GM21723 (cell line): ENCODE results near the gene PC.
"Not testable (repeated sequence)": the region's sequence is repeated elsewhere in the genome, so short reads cannot be mapped to it uniquely, and the experiment has no call there.

Experiments
- ATAC-seq: cut with Tn5 transposase; IDR thresholded peaks from one replicate; pipeline ENCODE4 v1.9.1; 2021; ENCODE audit warnings: mild to moderate bottlenecking, moderate library complexity; ENCODE audit not compliant: unreplicated experiment

The PC gene, protein sequence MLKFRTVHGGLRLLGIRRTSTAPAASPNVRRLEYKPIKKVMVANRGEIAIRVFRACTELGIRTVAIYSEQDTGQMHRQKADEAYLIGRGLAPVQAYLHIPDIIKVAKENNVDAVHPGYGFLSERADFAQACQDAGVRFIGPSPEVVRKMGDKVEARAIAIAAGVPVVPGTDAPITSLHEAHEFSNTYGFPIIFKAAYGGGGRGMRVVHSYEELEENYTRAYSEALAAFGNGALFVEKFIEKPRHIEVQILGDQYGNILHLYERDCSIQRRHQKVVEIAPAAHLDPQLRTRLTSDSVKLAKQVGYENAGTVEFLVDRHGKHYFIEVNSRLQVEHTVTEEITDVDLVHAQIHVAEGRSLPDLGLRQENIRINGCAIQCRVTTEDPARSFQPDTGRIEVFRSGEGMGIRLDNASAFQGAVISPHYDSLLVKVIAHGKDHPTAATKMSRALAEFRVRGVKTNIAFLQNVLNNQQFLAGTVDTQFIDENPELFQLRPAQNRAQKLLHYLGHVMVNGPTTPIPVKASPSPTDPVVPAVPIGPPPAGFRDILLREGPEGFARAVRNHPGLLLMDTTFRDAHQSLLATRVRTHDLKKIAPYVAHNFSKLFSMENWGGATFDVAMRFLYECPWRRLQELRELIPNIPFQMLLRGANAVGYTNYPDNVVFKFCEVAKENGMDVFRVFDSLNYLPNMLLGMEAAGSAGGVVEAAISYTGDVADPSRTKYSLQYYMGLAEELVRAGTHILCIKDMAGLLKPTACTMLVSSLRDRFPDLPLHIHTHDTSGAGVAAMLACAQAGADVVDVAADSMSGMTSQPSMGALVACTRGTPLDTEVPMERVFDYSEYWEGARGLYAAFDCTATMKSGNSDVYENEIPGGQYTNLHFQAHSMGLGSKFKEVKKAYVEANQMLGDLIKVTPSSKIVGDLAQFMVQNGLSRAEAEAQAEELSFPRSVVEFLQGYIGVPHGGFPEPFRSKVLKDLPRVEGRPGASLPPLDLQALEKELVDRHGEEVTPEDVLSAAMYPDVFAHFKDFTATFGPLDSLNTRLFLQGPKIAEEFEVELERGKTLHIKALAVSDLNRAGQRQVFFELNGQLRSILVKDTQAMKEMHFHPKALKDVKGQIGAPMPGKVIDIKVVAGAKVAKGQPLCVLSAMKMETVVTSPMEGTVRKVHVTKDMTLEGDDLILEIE

DNA sequence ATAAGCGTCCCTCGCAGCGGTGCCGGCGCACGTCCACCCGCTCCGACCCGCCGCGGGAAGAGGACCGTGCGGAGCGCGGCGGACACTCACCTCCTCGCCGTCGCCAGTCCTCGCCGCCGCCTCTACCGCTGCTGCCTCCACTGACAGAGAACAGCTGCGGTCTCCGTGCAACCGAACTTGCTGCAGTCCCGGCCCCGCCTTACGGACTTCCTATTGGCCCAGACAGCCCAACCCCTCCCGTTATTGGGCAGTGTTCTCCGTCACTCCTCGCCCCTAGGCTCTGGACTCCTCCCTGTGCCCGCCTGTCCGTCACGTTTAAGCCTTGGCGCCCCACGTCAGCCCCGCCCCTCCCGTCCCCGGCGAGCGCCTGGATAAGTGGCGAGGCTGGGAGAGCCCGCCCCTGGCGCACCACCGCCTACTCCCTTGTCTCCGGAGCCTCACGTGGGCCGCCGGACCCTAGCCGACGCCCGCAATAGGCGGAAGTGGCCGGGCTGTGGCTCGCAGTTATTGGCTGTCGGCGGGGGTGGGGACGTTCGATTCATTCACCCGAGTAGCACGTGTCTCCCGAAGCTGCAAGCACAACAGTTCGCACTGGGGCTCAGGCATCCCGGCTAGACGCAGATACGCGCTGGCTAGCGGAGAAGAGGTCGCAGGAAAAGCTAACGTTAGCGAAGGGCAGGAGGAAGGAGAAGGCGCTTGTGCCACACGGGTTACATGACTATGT lies at the start of gene PC:
Gene PC, minus strand, starts transcription at position 152 of the 724 bp plus-strand sequence. CDS start 86,224 bp downstream, outside the sequence.
- ATAC-seq: peak; percentile 97

DNA sequence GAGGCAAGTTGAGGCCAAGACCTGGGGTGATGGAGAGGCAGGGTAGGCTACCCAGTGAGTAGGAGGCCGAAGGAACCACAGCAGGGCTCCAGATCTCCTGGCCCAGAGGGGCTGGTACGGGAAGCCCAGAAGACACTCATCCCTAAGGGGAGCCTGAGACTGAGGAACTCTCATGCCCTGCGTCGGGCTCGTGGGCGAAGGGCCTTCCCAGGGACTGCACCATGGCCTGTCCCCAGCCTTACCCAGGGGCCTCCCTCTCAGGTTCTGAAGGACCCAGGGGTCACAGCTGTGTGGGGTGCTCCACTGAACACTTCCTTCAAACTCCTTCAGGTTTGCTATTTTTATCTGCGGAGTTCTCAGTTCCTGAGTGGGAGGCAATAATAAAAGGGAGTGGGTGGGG lies 48.9 kb upstream of the PC start:
- ATAC-seq: no peak

DNA sequence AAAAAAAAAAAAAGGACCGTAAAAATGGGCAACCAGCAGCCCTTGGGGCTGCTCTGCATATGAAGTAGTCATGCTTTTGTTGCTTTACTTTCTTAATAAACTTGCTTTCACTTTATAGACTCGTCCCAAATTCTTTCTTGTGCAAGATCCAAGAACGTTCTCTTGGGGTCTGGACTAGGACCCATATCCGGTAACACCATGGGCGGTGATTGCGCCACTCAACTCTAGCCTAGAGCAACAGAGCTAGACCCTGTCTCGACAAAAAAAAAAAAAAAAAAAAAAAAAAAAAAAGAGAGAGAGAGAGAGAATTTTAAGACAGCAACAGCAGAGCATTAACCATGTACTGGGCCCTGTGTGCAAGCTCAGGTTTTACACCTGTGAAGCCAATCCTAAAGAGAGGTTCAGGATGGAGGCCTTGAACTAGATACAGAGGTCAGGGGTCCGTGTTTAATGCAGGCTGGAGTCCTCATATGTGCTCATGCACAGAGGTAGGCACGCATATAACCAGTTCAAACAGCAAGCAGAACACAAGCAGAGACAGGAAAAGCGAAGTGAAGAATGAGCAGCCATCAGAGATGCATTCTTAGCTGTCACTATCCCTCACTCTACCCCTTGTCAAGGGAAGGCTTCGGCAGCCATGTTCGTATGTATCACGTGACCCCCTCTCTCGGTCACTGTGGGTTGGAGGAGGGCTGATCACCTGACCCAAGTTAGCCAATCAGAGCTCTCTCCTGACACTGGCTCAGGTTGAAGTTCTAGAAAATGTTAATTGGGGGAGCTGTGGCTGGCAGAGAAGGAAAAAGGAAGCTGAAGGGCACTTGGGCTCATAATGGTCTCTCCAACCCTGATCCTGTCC lies 48.1 kb upstream of the PC start:
- ATAC-seq: no peak

DNA sequence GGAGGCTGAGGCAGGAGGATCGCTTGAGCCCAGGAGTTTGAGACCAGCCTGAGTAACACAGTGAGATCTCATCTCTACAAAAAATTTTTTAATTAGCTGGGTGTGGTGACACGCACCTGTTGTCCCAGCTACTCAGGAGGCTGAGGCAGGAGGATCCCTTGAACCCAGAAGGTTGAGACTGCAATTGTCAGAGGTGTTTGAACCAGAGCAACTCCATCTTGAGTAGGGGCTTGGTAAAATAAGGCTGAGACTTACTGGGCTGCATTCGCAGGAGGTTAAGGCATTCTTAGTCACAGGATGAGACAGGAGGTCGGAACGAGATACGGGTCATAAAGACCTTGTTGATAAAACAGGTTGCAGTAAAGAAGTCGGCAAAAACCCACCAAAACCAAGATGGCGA lies 47.0 kb upstream of the PC start:
- not testable (repeated sequence) for ATAC-seq

GRCh38 chr11:67002921-67003411 lies 44.8 kb upstream of the PC start:
- no peak for ATAC-seq

- no peak for ATAC-seq
These were observed 44.2 kb upstream of the PC start for GRCh38 chr11:67002297-67002913.

GRCh38 chr11:67001332-67001731 lies 43.1 kb upstream of the PC start:
- no peak for ATAC-seq

- no peak for ATAC-seq
These were observed 41.4 kb upstream of the PC start for GRCh38 chr11:66999555-66999954.

GRCh38 chr11:66996609-66997273 lies 38.6 kb upstream of the PC start:
- no peak for ATAC-seq

DNA sequence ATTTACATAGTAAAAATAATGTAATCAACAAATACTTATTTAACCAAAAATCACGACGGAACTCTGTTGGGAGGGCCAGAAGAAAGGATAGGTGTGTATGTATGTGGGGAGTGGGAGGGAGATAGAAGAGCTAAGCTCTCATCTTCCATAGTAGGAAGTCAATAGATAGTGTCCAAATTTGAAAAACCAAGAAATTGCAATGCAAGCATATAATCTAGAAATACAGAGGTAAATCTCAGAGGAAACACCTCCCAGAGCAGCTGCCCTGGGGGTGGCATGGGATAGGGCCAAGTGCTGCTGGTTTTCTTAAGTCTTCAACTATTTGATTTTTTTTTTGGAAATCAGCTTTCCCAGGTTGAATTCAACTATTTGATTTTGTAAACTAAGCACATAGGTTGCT lies 33.9 kb upstream of the PC start:
- ATAC-seq: no peak

DNA sequence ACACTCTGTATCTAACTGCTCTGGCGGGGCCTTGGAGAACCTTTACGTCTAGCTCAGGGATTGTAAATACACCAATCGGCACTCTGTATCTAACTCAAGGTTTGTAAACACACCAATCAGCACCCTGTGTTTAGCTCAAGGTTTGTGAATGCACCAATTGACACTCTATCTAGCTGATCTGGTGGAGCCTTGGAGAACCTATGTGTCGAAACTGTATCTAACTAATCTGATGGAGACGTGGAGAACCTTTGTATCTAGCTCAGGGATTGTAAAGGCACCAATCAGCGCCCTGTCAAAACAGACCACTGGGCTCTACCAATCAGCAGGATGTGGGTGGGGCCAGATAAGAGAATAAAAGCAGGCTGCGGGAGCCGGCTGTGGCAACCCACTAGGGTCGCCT lies 31.2 kb upstream of the PC start:
- ATAC-seq: not testable (repeated sequence)

DNA sequence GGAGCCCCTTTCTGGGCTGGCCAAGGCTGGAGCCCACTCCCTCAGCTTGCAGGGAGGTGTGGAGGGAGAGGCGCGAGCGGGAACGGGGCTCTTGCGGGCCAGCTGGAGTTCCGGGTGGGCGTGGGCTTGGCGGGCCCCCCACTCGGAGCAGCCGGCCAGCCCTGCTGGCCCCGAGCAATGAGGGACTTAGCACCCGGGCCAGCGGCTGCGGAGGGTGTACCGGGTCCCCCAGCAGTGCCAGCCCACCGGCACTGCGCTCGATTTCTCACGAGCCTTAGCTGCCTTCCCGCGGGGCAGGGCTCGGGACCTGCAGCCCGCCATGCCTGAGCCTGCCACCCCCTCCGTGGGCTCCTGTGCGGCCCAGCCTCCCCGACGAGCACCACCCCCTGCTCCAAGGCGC lies 30.6 kb upstream of the PC start:
- not testable (repeated sequence) for ATAC-seq

DNA sequence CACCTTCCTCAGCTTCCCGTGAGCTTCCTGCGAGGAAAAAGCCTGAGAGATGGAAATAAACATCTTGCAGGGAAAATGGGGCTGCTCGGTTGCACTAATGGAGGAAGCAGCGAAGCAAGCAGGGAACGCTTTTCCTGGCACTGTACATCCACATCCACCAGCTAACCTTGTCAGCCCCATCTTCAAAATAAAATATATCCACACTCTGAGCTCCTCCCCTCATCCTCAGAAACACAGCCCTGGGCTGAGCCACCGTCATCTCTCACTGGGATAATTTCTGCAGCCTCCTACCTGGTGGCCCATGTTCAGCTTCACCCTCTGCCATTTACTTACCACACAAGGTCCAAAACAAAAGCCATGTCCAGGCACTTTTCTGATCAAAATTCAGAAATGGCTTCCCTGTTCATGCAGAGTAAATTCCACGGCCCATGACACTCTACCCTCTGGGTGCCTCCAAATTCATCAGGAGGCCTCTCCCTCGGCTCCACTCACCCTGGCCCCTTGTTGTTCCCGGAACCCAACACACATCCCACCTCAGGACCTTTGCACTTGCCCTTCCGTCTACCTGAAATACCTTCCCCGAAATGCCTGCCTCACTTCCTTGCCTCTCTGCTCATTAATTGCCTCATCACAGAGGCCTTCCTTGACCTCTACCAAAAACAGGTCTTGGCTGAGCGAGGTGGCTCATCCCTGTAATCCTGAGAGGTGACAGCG lies 29.9 kb upstream of the PC start:
- ATAC-seq: no peak

- no peak for ATAC-seq
These were observed 29.0 kb upstream of the PC start for GRCh38 chr11:66987158-66987620.

- no peak for ATAC-seq
These were observed 28.0 kb upstream of the PC start for GRCh38 chr11:66986178-66986545.

DNA sequence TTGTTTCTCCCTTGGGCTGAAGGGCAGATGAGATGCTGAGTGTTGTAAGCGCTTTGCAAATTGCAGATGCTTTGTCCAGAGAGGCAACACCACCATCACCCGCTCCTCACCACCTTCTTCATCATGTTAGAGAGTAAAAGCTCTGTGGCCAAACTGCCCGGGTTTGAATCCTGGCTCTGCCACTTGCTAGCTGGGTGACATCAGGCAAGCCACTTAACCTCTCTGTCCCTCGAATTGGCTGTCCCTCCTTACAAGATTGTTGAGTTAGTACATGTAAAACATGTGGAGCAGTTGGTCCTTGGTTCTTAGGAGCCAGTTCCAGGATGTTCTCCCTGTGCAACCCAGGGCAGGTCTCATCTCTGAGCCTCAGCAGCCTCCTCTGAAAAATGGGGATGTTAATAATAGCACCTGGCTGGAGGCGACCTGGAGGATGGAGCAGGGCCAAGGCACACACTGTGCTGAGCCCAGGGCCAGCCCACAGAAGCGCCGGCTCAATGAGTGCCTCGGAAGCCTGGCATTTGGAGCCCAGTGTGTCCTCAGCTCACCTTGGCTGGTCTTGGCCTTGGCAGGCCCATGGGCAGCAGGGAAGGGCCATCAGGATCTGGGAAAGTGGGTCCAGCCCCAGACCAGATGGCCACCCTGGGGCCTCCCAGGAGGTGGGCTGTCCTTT lies 27.5 kb upstream of the PC start:
- no peak for ATAC-seq

DNA sequence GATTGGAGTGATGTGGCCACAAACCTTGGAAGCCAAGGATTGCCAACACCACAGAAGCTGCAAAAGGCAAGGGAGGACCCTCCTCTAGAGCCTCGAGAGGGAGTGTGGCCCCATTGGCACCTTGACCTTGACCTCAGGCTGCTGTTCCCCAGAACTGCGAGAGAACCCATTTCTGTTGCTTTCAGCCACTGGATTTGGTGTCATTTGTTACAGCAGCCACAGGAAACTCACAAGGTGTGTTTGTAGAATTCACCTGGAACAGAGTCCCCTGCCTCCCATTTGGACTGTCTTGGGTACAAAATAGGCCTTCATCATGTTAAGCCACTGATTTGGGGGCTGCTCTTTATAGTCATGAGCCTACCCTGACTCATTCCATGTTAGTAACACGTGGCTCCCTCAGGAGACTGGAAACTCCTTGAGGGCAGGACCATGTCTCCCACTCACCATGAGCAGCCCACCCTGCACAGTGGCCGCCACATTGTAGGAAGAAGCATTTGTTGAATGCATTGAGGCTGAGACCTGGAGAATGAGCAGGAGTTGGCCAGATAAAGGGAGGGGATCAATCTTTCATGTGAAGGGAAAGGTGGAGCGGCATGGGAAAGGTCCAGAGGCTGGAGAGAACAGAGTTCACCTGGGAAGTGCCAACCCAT lies 25.2 kb upstream of the PC start:
- no peak for ATAC-seq
